M059J (cell line): ENCODE data around the gene ALDH3B1. TPM values are rescaled to one million over a fixed set of nuclear protein-coding genes. Genes with fewer than 3 reads are reported as not detected.
A peak's percentile ranks its signal among the peaks of the same experiment; 100 is the strongest.

Experiments used
- DNase-seq: peaks from one replicate; pipeline ENCODE4 v3.0.0-alpha.2; 2012; ENCODE audit warnings: low read depth
- total RNA-seq: library from RNA; depleted of rRNA; stranded (reverse); fragments of >200 nt; shearing (Covaris generic); gene quantifications from 2 replicates; pipeline ENCODE4 v1.2.3, GENCODE V29; 2014

ALDH3B1 gene
- total RNA-seq, 1 experiment from 2014 or later, result 16.8 TPM

GRCh38 chr11:68043349-68044144 lies 33.4 kb downstream of the ALDH3B1 start:
- peak; percentile 24 for DNase-seq

- no peak for DNase-seq
These were observed 34.2 kb downstream of the ALDH3B1 start for GRCh38 chr11:68044145-68044813.

- no peak for DNase-seq
These were observed 34.8 kb downstream of the ALDH3B1 start for GRCh38 chr11:68044898-68045351.

GRCh38 chr11:68047437-68048290 lies 37.5 kb downstream of the ALDH3B1 start:
- no peak for DNase-seq

- DNase-seq, result no peak
These were observed 38.8 kb downstream of the ALDH3B1 start for GRCh38 chr11:68048681-68049508.

GRCh38 chr11:68049509-68050370 lies 39.6 kb downstream of the ALDH3B1 start:
- DNase-seq, result peak; percentile 57

- no peak for DNase-seq
These were observed 40.3 kb downstream of the ALDH3B1 start for GRCh38 chr11:68050371-68050841.

- DNase-seq, result no peak
These were observed 41.3 kb downstream of the ALDH3B1 start for GRCh38 chr11:68051191-68052136.

- no peak for DNase-seq
These were observed 42.2 kb downstream of the ALDH3B1 start for GRCh38 chr11:68052137-68052873.

GRCh38 chr11:68053117-68053516 lies 43.0 kb downstream of the ALDH3B1 start:
- DNase-seq, result no peak

- no peak for DNase-seq
These were observed 44.1 kb downstream of the ALDH3B1 start for GRCh38 chr11:68053981-68054812.

- DNase-seq, result no peak
These were observed 46.5 kb downstream of the ALDH3B1 start for GRCh38 chr11:68056317-68057285.

- DNase-seq, result no peak
These were observed 47.7 kb downstream of the ALDH3B1 start for GRCh38 chr11:68057807-68058206.

- DNase-seq, result no peak
These were observed 51.4 kb downstream of the ALDH3B1 start for GRCh38 chr11:68061508-68061907.

GRCh38 chr11:68064926-68065325 lies 54.8 kb downstream of the ALDH3B1 start:
- DNase-seq, result no peak

- no peak for DNase-seq
These were observed 55.7 kb downstream of the ALDH3B1 start for GRCh38 chr11:68065841-68066240.
